Endodermal cell (in vitro differentiated cells): ENCODE measurements around the gene RGS19. TPM values are rescaled to one million over a fixed set of nuclear protein-coding genes. Genes with fewer than 3 reads are reported as not detected.
"Not testable (repeated sequence)": the region's sequence is repeated elsewhere in the genome, so short reads cannot be mapped to it uniquely, and the experiment has no call there.

ENCODE experiments used
- DNase-seq: peaks from one replicate; pipeline ENCODE4 v3.0.0-alpha.2; 2017
- H3K27ac ChIP-seq: 2 replicates; pipeline ENCODE4 v1.5.1; 2013; ENCODE audit warnings: mild to moderate bottlenecking, low read depth, low read length, moderate library complexity
- H3K27me3 ChIP-seq: 2 replicates; pipeline ENCODE4 v1.6.1; 2013; ENCODE audit warnings: mild to moderate bottlenecking, low read length, moderate library complexity; ENCODE audit not compliant: insufficient read depth, control insufficient read depth, poor library complexity, severe bottlenecking
- H3K36me3 ChIP-seq: 2 replicates; pipeline ENCODE4 v1.7.0; 2013; ENCODE audit warnings: mild to moderate bottlenecking, low read length, moderate library complexity; ENCODE audit not compliant: control insufficient read depth, insufficient read depth
- H3K4me1 ChIP-seq: one replicate; pipeline ENCODE4 v1.7.0; 2013; ENCODE audit warnings: low read length; ENCODE audit not compliant: control insufficient read depth, insufficient read depth
- H3K4me3 ChIP-seq: 2 replicates; pipeline ENCODE4 v1.5.1; 2013; ENCODE audit warnings: mild to moderate bottlenecking, low read length, moderate library complexity
- H3K9ac ChIP-seq: 2 replicates; pipeline ENCODE4 v1.6.1; 2013; ENCODE audit warnings: mild to moderate bottlenecking, low read length, moderate library complexity; ENCODE audit not compliant: poor library complexity, severe bottlenecking; ENCODE audit errors: extremely low read depth
- H3K9me3 ChIP-seq: 2 replicates; pipeline ENCODE4 v1.6.1; 2013; ENCODE audit warnings: mild to moderate bottlenecking, low read length, moderate library complexity; ENCODE audit not compliant: control insufficient read depth
- H3K27ac Mint-ChIP-seq: 2 replicates; pipeline ENCODE4 v1.8.0; 2020; ENCODE audit warnings: mixed read lengths
- H3K27me3 Mint-ChIP-seq: 2 replicates; pipeline ENCODE4 v1.8.0; 2021; ENCODE audit warnings: mild to moderate bottlenecking, mixed read lengths; ENCODE audit not compliant: insufficient read depth
- H3K36me3 Mint-ChIP-seq: 2 replicates; pipeline ENCODE4 v1.8.0; 2020; ENCODE audit warnings: low read depth, mixed read lengths
- H3K4me1 Mint-ChIP-seq: 2 replicates; pipeline ENCODE4 v1.8.0; 2020; ENCODE audit warnings: mixed read lengths
- H3K4me3 Mint-ChIP-seq: 2 replicates; pipeline ENCODE4 v1.8.0; 2020; ENCODE audit warnings: mild to moderate bottlenecking, moderate library complexity, mixed read lengths
- H3K9me3 Mint-ChIP-seq: 2 replicates; pipeline ENCODE4 v1.8.0; 2020; ENCODE audit warnings: mild to moderate bottlenecking, mixed read lengths
- CTCF ChIP-seq: fragments of 200-600 bp; sonication (generic); conservative IDR thresholded peaks from 2 replicates; pipeline ENCODE4 v1.5.0; 2021; ENCODE audit warnings: antibody characterized with exemption, mild to moderate bottlenecking
- WGBS, 2 experiments: methylation state at CpG; one replicate each; pipeline versions ENCODE4 v1.1.5 to v1.1.7; 2013; ENCODE audit warnings: missing lambda C conversion rate in 2 of 2, mixed read lengths in 1 of 2; ENCODE audit not compliant: insufficient coverage in 1 of 2, insufficient read length in 1 of 2; 5-methylcytosine and 5-hydroxymethylcytosine counted together
- total RNA-seq, 2 donors: library from RNA; stranded (reverse); fragmentation: NEBNext Ultra II Directional in 1 of 2; extraction: Animal tissue kit (Norgen Biotek cat#: 25700) in 1 of 2; gene quantifications; 2 replicates in 1 of 2; 3 replicates in 1 of 2; pipeline ENCODE4 v1.2.1, GENCODE V29; 2021

Gene RGS19
- total RNA-seq, 2 donors from 2014 or later = 14.6 to 15.8 TPM

DNA sequence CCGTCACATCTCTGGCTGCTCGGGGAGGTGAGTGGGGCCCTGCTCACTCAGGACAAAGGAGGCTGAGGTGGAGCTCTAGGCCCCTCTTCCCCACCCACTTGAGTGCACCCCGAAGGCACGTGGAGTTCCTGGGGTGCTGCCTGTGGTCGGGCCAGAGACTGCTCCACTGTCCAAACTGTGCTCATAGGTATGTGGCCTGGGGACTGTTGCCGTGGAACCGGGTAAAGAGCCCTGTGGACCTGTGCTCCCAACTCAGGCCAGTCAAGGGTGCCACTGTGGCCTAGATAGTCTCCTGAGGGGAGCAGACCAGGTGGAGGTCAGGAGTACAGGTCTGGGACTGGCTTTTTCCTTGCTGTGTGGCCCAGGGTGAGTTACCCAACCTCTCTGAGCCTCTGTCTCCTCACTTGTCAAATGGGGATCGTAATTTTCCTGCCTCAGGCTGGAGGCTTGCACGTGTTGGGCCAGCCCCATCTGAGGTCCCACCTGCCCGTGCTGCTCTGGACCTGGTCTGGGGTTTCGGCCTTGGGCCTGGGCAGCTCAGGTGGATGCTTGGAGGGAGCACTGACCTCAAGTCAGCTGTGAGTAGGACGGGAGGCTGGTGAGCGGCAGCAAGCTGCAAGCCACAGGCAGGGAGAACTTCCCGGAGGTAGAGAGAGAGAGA, 40.5 kb upstream of the RGS19 start:
- Mint-ChIP-seq H3K9me3 (no peaks in the 10 kb centered on the region), H3K27me3 (peaks cover 30% of the 10 kb centered on the region), H3K27ac (no peak overlapping the region), H3K4me1 (no peaks in the 10 kb centered on the region), H3K36me3 (no peaks in the 10 kb centered on the region), H3K4me3 (no peak overlapping the region)
- WGBS, 2 experiments = 80 to 83% methylated on average over 7 to 12 of the region's 14 CpGs
- no peak for TF ChIP-seq CTCF
- DNase-seq = peak; percentile 50
- no peaks in the 10 kb centered on the region for H3K36me3 ChIP-seq
- no peak overlapping the region for H3K9ac ChIP-seq
- no peak overlapping the region for H3K4me3 ChIP-seq
- no peaks in the 10 kb centered on the region for H3K4me1 ChIP-seq
- H3K9me3 ChIP-seq = no peaks in the 10 kb centered on the region
- peaks cover 33% of the 10 kb centered on the region for H3K27me3 ChIP-seq
- H3K27ac ChIP-seq = no peak overlapping the region

- peak; percentile 43 for DNase-seq
- Mint-ChIP-seq H3K4me3 (no peak overlapping the region), H3K9me3 (no peaks in the 10 kb centered on the region), H3K4me1 (no peaks in the 10 kb centered on the region), H3K27me3 (peaks cover 26% of the 10 kb centered on the region), H3K27ac (no peak overlapping the region), H3K36me3 (no peaks in the 10 kb centered on the region)
- WGBS, 2 experiments = 80 to 89% methylated on average over 8 of the region's 8 CpGs
- Histone ChIP-seq H3K9me3 (no peaks in the 10 kb centered on the region), H3K27me3 (peaks cover 29% of the 10 kb centered on the region), H3K4me3 (no peak overlapping the region), H3K36me3 (no peaks in the 10 kb centered on the region), H3K27ac (no peak overlapping the region), H3K9ac (no peak overlapping the region), H3K4me1 (no peaks in the 10 kb centered on the region)
- TF ChIP-seq CTCF = no peak
Measured at GRCh38 chr20:64119301-64119680, 40.0 kb upstream of the RGS19 start.

- H3K36me3 Mint-ChIP-seq, H3K4me3 Mint-ChIP-seq, H3K4me1 ChIP-seq, H3K27ac Mint-ChIP-seq, H3K9me3 Mint-ChIP-seq, H3K27me3 Mint-ChIP-seq, H3K9me3 ChIP-seq, H3K36me3 ChIP-seq, H3K27ac ChIP-seq, DNase-seq, H3K4me1 Mint-ChIP-seq, H3K9ac ChIP-seq, H3K4me3 ChIP-seq: not testable (repeated sequence)
- peaks cover 10% of the 10 kb centered on the region for H3K27me3 ChIP-seq
- WGBS, 2 experiments = no CpG with 5 or more reads among the region's 6 CpGs
Measured at GRCh38 chr20:64117432-64117777, 38.1 kb upstream of the RGS19 start.
